Tibial artery (tissue), 4 donors: Measurements from ENCODE around the gene ARMH4.
"Not testable (repeated sequence)": the region's sequence is repeated elsewhere in the genome, so short reads cannot be mapped to it uniquely, and the experiment has no call there.

Experiments used
- DNase-seq, 2 donors: peaks; one replicate each; pipeline ENCODE4 v3.0.0-alpha.2; 2019
- H3K27ac ChIP-seq, 2 donors: fragments of 200-600 bp; sonication (generic) in 1 of 2; 1 replicate in 1 of 2; 2 replicates in 1 of 2; pipeline ENCODE4 v1.5.1; 2018 to 2019; ENCODE audit warnings: mild to moderate bottlenecking in 1 of 2
- H3K27me3 ChIP-seq, 2 donors: fragments of 200-600 bp; sonication (generic) in 1 of 2; one replicate each; pipeline versions ENCODE4 v1.5.1 to v1.6.0; 2016 to 2019
- H3K36me3 ChIP-seq, 3 donors: fragments of 200-600 bp; sonication (generic) in 2 of 3; one replicate each; pipeline ENCODE4 v1.5.1; 2016 to 2019; ENCODE audit warnings: mild to moderate bottlenecking in 2 of 3
- H3K4me1 ChIP-seq, 4 donors: fragments of 200-600 bp; sonication (generic) in 2 of 4; 1 replicate in 3 of 4; 2 replicates in 1 of 4; pipeline ENCODE4 v1.5.1; 2016 to 2019
- H3K4me3 ChIP-seq, 2 donors: fragments of 200-600 bp; sonication (generic) in 1 of 2; 1 replicate in 1 of 2; 2 replicates in 1 of 2; pipeline ENCODE4 v1.5.1; 2018 to 2019; ENCODE audit warnings: mild to moderate bottlenecking in 2 of 2
- H3K9me3 ChIP-seq, 3 donors: fragments of 200-600 bp; sonication (generic) in 1 of 3; one replicate each; pipeline ENCODE4 v1.5.1; 2016 to 2019
- intact Hi-C: fragments of 100-400 bp; cut with DNase I; formaldehyde crosslinking; loops from one replicate; pipeline ENCODE4 v1.15.0; 2023; ENCODE audit warnings: low total_unique reads
- TF ChIP-seq, protein P1 (sequence below), 2 experiments: fragments of 200-600 bp in 1 of 2; fragments of 450-650 bp in 1 of 2; IDR thresholded peaks; one replicate each; pipeline ENCODE4 v1.5.1; 2017 to 2019; ENCODE audit warnings: antibody characterized with exemption in 2 of 2, mild to moderate bottlenecking in 1 of 2, moderate library complexity in 1 of 2

ARMH4 gene

DNA sequence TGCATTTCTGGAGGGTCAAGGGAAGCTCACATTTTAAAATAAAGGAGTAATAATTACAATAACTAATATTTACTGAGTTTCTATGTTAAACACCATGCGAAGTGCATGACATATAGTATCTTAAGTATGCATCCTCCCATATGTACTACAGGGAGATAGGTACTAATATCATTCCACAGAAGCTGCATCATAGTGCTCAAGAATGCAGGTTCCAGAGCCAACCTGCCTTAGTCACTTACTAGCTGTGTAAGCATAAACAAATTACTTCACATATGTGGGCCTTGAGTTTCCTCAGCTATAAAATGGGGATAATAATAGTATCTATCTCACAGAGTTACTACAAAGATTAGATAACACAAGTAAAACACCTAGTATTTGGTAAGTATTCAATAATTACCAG is 18.3 kb downstream of the ARMH4 start:
- Histone ChIP-seq H3K27ac (no peak overlapping the region), H3K36me3 (peaks cover 0 to 9% (median 0%) of the 10 kb centered on the region in 3 donors), H3K27me3 (no peaks in the 10 kb centered on the region), H3K4me1 (peaks cover 0 to 21% (median 7%) of the 10 kb centered on the region in 4 donors), H3K9me3 (no peaks in the 10 kb centered on the region), H3K4me3 (no peak overlapping the region)
- intact Hi-C loops: no loop called here
- DNase-seq: no peak
- TF ChIP-seq, protein P1, sequence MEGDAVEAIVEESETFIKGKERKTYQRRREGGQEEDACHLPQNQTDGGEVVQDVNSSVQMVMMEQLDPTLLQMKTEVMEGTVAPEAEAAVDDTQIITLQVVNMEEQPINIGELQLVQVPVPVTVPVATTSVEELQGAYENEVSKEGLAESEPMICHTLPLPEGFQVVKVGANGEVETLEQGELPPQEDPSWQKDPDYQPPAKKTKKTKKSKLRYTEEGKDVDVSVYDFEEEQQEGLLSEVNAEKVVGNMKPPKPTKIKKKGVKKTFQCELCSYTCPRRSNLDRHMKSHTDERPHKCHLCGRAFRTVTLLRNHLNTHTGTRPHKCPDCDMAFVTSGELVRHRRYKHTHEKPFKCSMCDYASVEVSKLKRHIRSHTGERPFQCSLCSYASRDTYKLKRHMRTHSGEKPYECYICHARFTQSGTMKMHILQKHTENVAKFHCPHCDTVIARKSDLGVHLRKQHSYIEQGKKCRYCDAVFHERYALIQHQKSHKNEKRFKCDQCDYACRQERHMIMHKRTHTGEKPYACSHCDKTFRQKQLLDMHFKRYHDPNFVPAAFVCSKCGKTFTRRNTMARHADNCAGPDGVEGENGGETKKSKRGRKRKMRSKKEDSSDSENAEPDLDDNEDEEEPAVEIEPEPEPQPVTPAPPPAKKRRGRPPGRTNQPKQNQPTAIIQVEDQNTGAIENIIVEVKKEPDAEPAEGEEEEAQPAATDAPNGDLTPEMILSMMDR (IDR thresholded peaks at IDR 0.05): no peak

DNA sequence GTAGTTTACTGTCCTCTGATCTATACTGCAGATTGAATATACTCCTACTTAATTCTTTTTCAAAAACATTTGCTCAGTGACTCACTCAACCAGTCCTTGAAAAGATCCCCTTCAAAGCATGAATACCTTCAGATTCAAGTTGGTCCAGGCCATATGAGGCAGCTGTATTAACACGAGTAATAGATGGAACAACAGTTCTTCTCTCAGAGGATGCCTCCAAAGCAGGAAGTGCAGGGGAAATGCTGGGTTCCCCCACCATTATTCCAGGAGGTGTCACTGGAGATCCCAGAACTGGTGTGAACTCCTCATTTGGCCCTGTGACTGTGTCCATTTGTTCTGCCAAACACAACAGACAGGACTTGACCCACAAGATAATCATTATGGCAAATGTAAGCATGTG is 20.6 kb downstream of the ARMH4 start:
- no peaks in the 10 kb centered on the region for H3K27me3 ChIP-seq
- peaks cover 0 to 21% (median 7%) of the 10 kb centered on the region in 4 donors for H3K4me1 ChIP-seq
- H3K27ac ChIP-seq: no peak overlapping the region
- no peak for DNase-seq
- no peak overlapping the region for H3K4me3 ChIP-seq
- H3K9me3 ChIP-seq: no peaks in the 10 kb centered on the region
- intact Hi-C loops: no loop called here
- no peaks in the 10 kb centered on the region for H3K36me3 ChIP-seq
- TF ChIP-seq, protein P1 (IDR thresholded peaks at IDR 0.05): no peak

DNA sequence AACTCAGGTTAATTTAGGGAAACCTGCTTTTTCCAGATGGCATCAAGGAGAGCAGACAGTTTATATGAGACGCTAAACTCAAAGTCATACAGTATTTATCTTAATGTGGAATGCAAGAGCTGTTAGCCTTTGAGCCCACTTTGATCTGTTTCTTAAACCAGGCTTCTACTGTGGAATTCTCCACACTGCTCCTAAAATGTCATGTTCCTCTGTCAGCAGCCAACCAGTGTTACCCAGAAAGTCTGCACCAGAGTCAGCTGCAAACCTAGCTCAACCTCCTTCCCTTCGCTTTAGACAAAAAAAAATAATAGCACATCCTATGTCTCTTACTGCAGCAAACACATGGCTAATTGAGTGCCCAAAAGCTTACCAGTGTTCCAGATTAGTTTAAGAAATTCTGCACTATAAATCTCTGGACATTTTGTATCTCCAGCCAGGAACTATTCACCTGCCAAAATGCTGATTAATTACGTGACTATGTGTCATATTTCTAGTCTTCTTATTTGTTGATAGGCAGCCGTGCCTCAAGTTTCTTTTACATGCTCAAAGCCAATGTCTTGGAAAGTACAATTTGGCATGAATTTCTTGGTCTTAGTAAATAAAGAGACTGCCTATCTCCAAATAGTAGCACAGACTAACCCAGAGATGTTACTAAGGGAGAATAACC is 21.8 kb downstream of the ARMH4 start:
- H3K4me3 ChIP-seq: no peak overlapping the region
- intact Hi-C loops: no loop called here
- no peak for DNase-seq
- H3K27me3 ChIP-seq: no peaks in the 10 kb centered on the region
- no peaks in the 10 kb centered on the region for H3K9me3 ChIP-seq
- H3K27ac ChIP-seq: no peak overlapping the region
- H3K36me3 ChIP-seq: no peaks in the 10 kb centered on the region
- TF ChIP-seq, protein P1 (IDR thresholded peaks at IDR 0.05): no peak
- peaks cover 0 to 21% (median 7%) of the 10 kb centered on the region in 4 donors for H3K4me1 ChIP-seq

DNA sequence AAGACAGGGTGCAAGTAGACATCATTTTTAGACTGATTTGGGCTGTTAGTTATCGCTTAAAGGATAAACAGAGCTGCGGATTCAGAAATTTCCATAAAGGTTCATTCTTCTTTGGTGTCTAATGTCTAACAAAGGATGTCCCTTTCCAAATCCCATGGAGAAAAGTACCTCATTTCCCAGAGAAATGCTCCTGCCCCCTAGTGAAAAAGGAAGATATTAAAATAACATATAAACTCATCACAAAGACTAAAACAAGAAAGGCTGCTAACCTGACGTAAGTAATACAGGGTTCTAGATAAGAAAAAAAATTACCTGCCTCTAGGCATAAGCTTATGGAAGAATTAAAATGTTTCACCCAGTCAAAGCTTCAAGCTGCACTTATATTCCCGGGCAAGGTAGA is 22.8 kb downstream of the ARMH4 start:
- no peak for DNase-seq
- H3K27ac ChIP-seq: no peak overlapping the region
- H3K4me1 ChIP-seq: peaks cover 0 to 21% (median 7%) of the 10 kb centered on the region in 4 donors
- H3K36me3 ChIP-seq: no peaks in the 10 kb centered on the region
- intact Hi-C loops: no loop called here
- no peak overlapping the region for H3K4me3 ChIP-seq
- TF ChIP-seq, protein P1 (IDR thresholded peaks at IDR 0.05): no peak
- no peaks in the 10 kb centered on the region for H3K9me3 ChIP-seq
- no peaks in the 10 kb centered on the region for H3K27me3 ChIP-seq

DNA sequence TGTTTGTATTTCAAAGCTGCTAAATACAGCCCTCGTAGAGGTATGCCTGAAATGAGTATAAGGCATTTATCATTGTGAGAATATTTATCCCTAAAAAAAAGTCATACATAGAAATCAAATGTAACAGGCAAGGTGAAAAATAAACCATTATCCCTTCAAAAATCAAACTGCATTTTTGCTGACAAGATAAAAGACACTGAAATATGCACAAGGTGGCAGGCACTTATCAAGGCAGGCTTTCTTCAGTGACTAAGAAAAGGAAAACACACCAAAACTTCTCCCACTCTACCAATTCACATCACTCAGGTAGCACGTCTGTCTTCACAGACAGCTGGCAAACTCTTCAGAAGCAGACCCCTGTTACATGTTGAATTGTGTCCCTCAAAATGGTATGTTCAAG is 23.6 kb downstream of the ARMH4 start:
- Histone ChIP-seq H3K27ac (no peak overlapping the region), H3K9me3 (no peaks in the 10 kb centered on the region), H3K36me3 (no peaks in the 10 kb centered on the region), H3K4me1 (peaks cover 0 to 21% (median 7%) of the 10 kb centered on the region in 4 donors), H3K27me3 (no peaks in the 10 kb centered on the region), H3K4me3 (no peak overlapping the region)
- no peak for DNase-seq
- intact Hi-C loops: no loop called here
- TF ChIP-seq, protein P1 (IDR thresholded peaks at IDR 0.05): no peak

DNA sequence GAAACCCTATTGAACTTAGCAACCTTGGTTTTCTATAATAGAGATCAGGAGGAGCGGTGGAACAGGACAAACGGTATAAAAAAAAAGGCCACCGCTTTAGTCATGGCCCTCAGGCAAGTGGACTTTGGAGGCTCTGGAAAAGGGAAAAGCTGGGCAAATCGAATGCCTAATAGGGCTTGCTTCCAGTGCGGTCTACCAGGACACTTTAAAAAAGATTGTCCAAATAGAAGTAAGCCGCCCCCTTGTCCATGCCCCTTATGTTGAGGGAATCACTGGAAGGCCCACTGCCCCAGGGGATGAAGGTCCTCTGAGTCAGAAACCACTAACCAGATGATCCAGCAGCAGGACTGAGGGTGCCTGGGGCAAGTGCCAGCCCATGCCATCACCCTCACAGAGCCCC is 29.5 kb downstream of the ARMH4 start:
- H3K36me3 ChIP-seq, H3K4me3 ChIP-seq, H3K4me1 ChIP-seq, H3K9me3 ChIP-seq, H3K27me3 ChIP-seq, DNase-seq, intact Hi-C loops, H3K27ac ChIP-seq: not testable (repeated sequence)
